Cortex of kidney (tissue), 1 donor: ENCODE data around the gene RNASET2.
"Not testable (repeated sequence)": the region's sequence is repeated elsewhere in the genome, so short reads cannot be mapped to it uniquely, and the experiment has no call there.

ENCODE experiments used
- DNase-seq: peaks from one replicate; lab custom pipeline; 2025; lab: John Stamatoyannopoulos, UW

The RNASET2 gene

GRCh38 chr6:166927935-166928643 is 28.3 kb downstream of the RNASET2 start:
- no peak for DNase-seq

- no peak for DNase-seq
Measured at GRCh38 chr6:166927240-166927934, 29.0 kb downstream of the RNASET2 start.

- DNase-seq: no peak
Measured at GRCh38 chr6:166926748-166927147, 29.6 kb downstream of the RNASET2 start.

- no peak for DNase-seq
Measured at GRCh38 chr6:166925141-166925996, 31.0 kb downstream of the RNASET2 start.

- no peak for DNase-seq
Measured at GRCh38 chr6:166924531-166924930, 31.8 kb downstream of the RNASET2 start.

GRCh38 chr6:166922937-166923336 is 33.4 kb downstream of the RNASET2 start:
- DNase-seq: no peak

GRCh38 chr6:166921570-166921969 is 34.8 kb downstream of the RNASET2 start:
- no peak for DNase-seq

GRCh38 chr6:166916824-166917223 is 39.5 kb downstream of the RNASET2 start:
- DNase-seq: no peak

- not testable (repeated sequence) for DNase-seq
Measured at GRCh38 chr6:166915484-166915883, 40.9 kb downstream of the RNASET2 start.

GRCh38 chr6:166914952-166915351 is 41.4 kb downstream of the RNASET2 start:
- not testable (repeated sequence) for DNase-seq

- no peak for DNase-seq
Measured at GRCh38 chr6:166911248-166911677, 45.1 kb downstream of the RNASET2 start.

- DNase-seq: no peak
Measured at GRCh38 chr6:166910601-166911000, 45.7 kb downstream of the RNASET2 start.

GRCh38 chr6:166908811-166909210 is 47.5 kb downstream of the RNASET2 start:
- no peak for DNase-seq

- DNase-seq: no peak
Measured at GRCh38 chr6:166907871-166908806, 48.2 kb downstream of the RNASET2 start.

GRCh38 chr6:166907373-166907841 is 48.9 kb downstream of the RNASET2 start:
- DNase-seq: no peak

- DNase-seq: no peak
Measured at GRCh38 chr6:166906376-166907044, 49.8 kb downstream of the RNASET2 start.

GRCh38 chr6:166905505-166906134 is 50.7 kb downstream of the RNASET2 start:
- no peak for DNase-seq

- no peak for DNase-seq
Measured at GRCh38 chr6:166905013-166905412, 51.3 kb downstream of the RNASET2 start.

GRCh38 chr6:166904101-166904746 is 52.1 kb downstream of the RNASET2 start:
- no peak for DNase-seq

- DNase-seq: no peak
Measured at GRCh38 chr6:166903500-166903899, 52.9 kb downstream of the RNASET2 start.
